HG03097 (cell line): ENCODE measurements around the gene SURF1.

Experiments
- ATAC-seq: cut with Tn5 transposase; IDR thresholded peaks from one replicate; pipeline ENCODE4 v1.9.1; 2021; ENCODE audit not compliant: unreplicated experiment, low FRiP score

Gene SURF1

DNA sequence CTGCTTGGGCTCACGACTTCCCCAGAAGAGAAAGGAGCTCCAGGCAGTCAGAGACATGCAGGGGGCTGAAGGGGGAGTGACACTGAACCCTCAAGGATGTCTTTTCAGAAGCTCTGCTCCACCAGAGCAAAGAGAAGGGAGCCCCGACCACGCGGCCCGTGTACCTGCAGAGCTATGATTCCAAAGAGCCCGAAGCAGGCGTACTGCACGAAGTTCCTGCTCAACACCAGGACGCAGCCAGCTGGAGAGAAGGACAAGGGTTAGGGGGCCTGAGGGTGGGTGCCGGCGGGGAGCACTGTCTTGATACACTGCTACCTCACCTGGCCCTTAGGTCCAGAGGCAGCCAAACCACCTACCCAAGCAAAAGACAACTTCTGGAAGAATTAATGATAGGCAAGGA is 10.1 kb upstream of the SURF1 start:
- no peak for ATAC-seq

DNA sequence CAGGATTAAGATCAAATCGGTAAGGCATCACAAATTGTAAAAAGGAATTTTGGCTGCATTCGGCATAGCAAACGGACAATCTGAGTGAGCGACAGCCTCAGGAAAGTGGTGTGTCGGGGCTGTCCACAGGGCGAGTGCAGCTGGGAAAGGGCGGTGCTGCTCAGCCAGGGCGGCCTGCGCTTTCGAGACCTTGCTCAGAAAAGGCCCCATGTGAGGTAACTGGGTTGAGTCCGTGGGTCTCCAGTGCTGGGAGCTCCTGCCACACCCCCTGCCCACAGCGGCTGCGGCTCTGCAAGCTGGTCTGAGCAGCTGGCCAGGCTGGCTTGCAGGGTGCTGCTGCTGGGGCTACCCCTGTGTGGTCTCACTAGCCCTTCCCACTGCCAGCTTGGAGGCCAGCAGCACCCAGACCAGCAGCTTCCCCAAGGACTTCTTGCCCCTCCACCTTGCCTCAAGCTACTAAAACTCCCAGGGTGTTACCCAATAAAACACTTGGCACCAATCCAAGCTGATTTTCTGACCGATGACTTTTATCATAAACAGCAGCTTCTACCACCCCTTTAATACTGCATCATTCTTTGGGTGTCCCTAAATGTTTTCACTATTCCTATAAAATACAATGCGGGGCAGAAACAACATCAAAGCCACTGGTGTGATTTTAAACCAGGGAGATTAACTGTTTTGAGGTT is 6.2 kb upstream of the SURF1 start:
- ATAC-seq, result no peak

DNA sequence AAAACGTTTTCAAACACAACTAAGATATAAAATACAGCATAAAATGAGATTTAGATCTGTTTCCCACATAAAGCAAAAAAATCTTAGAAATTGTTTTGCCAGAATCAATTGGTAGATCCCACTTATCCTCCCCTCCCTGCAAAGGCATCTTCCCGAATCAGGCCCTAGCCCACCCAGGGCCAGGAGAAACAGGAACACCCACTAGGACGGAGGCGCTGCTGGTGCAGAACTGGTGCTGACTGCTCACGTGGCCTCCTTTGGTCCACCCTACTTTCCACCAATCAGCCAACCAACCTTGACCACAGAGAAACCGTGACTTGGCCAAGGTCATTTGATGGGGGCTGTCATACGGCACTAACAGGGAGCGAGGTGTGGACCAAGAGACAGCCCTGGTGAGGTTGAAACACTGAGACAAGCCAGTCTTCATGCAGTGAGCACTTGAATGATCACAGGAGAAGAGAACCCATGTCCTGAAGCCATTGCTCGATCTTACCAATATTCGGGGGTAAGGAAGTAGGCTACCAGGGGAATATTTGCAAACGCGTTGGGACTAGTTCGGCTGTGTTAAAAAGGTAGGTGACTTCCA is 5.3 kb upstream of the SURF1 start:
- ATAC-seq, result no peak

DNA sequence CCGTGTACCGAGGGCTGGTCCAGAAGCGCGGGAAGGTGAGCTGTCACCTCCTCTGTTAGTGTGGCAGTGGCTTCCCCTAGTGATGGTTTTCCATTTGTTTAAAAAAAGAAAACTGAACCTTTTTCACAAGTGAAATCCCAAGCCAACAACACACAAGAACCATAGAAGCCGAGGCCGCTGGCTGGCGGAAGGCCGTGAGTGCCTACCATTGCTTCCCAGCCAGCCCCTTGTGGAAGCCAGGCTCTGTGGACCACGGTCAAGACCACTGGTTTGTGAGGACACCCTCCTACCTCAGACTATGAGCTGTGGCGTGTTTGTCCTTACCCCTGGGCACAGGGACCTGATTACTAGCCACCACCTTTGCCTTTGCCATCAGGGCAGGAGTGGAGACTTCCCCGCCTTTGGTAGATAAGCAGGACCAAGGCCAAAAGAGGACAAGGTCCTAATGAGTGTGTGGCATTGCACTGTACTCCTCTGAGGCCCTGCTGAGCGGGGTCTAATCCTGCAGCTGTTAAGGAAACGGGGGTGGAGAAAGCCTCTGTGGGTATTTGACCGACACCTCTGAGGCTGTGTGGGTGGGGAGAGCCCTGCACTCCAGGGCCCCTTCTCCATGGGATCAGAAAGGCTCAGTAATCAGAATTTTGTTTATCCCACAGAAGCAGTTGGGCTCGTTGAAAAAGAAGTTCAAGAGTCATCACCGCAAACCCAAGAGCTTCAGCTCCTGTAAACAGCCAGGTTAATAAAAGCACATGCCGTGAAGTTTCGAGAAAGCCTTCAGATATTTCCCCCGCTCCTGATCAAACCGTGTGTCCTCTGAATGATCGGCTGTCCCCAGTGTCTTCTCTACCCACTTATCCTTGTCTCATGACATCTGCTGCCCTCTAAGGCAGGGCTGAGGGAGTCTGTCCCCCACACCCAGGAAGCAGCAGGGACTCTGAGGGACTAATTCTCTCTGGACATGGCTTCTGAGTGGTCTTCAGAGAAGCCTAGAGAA is 4.4 kb upstream of the SURF1 start:
- ATAC-seq, result no peak

DNA sequence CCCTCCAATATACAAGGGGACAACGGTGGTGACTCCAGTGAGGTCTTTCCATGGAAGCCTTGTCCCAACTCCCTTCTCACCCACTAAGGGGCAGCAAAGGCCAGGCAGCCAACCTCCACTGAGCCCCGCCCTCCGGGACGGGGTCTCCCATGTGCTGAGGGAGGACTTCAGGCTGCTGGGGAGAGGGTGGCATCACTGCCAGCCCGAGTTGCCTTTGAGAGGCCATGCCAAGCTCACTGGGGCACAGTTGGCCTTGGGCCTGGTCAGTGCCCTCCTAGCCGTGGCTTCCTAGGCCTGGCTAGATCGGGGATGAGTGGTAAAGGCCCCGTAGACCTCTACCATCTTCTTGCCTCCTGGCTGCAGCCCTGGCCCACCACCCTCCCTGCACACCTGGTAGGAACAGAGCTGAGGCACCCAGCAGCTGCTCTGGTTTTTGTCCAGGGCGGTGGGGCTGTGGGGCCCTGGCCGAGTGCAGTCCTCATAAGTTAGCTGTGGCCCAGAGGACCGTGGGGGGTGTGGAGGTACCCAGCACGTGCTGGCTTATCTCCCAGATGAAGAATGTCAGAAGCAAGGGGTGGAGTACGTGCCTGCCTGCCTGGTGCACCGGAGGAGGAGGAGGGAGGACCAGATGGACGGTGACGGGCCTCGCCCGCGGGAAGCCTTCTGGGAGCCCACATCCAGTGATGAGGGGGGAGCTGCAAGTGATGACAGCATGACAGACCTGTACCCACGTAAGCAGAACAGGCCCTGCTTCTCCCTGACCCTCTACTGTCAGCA is 3.3 kb upstream of the SURF1 start:
- no peak for ATAC-seq

DNA sequence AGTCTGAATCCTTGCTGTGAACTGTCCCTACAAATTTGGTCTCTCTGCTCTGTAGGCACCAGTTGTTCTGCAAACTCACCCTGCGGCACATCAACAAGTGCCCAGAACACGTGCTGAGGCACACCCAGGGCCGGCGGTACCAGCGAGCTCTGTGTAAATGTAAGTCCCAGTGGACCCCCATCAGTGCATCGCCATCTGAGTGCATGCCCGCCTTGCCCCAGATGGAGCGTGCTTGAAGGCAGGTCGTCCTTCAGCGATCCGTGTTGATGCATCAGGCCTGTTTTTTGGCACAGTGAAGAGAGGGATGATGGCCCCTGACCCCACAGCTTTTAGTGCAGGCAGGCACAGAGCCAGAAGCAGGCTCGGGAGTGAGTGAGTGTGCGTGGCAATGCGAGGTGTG is 1.4 kb upstream of the SURF1 start:
- no peak for ATAC-seq

DNA sequence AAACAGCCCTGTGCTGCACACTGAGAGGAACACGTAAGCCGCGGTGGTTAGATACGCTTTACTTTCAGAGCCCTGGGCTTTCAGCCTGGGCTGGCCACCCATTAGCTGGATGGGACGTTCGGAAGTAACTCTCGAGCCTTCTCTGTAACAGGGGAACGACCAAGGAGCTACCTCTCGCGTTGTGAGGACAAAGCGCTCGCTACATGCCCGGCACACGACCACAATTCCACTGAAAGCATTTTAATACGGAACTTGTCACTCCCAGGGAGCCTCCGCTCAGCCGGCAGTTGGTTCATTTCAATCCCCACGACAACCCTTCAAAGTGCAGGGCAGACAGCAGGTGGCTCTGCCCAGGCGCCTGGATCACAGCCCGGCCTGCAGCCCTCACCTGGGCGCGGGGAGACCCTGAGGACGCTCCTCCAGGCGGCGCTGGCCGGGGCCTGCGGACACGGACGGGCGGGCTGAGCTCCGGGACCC is 368 bp downstream of the SURF1 start:
- no peak for ATAC-seq

DNA sequence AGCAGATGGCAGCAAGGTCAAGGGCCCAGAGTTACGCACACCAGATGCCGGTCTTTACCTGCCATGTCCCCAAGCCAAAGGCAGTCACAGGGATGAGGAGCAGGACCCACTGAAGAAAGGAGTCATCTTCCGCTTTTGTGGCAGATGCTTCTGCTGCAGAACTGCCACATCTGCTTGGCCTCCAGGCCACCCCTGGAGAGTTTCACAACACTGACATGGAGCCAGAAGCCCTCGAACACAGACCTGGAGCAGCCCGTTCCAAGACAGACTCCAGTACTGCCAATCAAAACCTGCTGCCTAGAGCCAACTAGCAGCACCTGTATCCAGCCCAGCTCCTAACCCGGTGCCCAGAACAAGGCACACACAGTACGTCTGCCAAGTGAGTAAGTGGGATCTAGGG is 1.5 kb downstream of the SURF1 start:
- no peak for ATAC-seq

DNA sequence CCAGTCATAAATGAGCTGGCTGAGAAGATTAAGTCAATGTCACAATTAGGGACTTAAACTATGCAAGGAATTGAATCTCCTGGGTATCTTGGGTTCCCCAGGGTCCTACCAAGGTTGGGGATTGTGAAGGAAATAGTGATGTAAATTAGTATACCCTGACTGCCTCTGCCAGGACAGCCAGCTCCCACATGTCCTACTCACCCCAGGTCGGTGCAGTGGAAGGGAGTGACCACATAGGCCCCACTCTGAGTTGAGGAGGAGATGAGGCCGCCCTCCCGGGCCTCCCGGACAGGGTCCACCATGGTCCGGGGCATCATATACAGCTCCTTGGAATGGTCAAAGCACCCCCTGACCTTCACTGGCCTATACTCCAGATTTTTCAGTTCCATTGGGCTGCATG is 2.7 kb downstream of the SURF1 start:
- ATAC-seq, result no peak

DNA sequence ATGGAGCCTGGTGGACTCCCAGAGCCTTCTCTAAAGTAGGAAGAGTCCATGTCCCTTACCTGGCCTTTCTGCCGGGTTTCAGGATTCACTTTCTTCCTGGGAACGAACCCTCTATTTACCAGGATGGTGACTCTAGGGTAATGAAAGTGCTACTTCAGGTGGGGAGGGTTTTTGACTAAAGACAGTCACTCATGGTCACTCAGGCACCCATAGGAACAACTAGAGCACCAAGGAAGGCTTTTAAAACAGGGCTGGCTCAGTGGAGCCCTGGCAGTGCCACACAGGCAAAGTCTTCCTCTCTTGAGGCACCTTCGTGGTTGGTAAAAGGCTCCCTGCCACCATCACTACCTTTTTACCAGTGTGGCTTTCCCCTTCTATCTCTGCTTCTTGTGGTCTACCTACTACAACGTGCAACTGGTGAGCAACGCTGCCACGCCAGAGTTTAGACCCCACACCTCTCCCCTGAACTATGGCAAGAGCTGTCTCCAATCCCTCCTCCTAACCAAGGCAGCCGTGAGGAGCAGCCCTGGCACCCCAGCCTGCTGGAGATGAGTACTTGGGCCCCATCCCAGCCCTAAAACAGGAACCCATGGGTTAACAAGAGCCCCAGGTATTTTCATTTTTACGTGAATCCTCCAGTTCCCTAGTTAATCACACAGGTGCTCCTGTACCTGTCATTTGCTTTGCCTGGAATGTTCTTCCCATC is 3.5 kb downstream of the SURF1 start:
- ATAC-seq, result no peak

DNA sequence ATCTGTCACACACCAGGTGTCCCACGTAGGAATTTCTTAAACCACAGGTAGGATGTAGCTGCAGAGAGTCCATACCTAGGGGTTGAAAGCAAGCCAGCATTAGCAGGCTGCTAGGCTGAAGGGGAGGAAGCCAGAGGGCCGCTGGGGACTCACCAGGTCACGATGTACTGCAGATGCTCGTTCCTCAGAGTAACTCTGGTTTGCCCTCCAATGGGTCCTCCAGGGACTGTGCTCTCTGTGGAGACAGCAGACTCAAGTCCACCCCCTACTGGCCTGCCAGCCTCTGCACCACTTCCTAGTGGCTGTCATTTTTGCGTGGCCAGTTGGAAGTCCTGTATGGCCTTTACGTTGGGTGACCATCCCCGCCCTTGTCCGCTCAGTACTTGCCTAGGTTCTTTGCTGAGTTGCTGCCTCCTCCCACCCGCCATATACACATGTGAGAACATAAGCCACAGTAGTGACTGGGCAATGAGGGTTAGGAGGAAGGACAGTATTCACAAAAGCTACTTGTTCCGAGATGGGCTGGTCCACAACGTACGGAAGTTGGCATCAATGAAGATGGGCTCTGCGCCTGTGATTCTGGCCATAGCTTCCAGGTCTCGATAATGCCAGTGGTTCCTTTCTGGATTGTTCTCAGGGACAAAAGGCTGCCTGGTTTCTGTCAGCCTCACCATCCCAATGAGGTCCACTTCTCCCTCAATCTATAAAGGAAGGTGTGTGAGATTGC is 4.2 kb downstream of the SURF1 start:
- ATAC-seq, result no peak

DNA sequence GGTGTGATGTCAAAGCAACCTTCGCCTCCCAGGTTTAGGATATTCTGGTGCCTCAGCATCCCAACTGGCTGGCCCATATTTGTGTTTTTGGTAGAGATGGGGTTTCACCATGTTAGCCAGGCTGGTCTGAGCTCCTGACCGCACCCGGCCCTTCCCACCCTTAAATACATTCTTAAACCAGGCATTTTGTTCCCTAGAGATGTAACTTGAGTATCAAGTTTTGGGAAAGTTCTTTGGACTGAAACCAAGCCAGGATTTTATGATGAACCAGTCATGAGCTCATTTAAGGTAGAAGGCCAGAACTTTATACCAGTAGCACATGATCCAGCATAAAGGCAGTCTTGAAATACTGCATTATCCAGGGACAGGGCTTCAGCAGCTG is 4.8 kb downstream of the SURF1 start:
- ATAC-seq, result no peak

DNA sequence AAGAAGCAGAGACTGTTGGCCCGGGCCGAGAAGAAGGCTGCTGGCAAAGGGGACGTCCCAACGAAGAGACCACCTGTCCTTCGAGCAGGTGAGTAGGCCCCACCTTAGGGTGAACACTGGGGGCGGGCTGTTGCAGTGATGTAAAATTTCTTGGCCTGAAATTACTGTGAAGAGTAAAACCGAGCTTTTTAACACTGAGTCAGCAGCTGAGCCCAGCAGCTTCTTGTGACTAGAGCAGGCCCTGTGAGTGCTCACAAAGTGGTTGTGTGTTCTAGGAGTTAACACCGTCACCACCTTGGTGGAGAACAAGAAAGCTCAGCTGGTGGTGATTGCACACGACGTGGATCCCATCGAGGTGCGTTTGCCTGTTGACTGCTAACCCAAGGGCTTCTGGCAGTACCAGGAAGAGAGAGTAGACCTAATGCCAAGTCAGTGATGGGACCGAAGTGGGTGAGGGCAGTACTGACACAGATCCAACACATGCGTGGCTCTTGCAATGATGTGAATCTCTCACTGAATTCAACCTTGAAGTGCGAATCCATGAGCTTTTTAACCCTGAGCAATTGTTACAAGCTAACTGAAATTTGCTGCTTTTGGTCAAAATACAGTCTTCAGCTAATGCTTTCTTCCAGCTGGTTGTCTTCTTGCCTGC is 6.2 kb downstream of the SURF1 start:
- no peak for ATAC-seq

DNA sequence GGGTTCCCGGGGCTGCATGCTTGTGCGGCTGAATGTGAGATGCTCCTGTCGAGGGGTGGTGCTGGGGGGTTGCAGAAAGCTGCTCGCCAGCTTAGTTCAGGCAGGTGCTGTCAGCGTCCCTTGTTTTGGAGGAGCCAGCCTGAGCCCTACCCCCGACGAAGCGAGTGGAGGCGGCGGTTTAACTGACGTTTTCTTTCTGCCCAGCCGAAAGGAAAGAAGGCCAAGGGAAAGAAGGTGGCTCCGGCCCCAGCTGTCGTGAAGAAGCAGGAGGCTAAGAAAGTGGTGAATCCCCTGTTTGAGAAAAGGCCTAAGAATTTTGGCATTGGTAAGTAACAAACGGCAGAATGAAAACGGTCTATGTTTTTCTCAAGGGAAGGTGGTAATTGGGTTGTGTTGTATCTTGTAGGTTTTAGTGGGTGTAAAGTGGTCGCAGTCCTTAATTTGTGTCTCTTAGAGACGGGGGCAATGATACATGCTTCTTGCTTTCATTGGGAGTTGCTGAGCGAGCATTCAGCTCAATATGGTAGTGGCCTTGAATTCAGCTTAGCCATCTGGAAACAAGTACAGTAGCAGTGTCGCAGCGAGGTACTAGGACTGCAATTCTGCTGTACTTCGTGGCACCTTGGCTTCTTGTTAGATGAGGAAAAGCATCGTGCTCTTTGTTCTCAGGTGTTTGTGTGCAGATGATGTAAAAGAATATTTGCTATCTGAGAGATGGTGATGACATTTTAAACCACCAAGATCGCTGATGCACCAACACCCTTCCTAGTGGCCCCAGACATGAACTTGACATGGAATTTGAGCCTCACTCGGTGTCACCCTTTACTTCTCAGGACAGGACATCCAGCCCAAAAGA is 7.3 kb downstream of the SURF1 start:
- ATAC-seq, result no peak

DNA sequence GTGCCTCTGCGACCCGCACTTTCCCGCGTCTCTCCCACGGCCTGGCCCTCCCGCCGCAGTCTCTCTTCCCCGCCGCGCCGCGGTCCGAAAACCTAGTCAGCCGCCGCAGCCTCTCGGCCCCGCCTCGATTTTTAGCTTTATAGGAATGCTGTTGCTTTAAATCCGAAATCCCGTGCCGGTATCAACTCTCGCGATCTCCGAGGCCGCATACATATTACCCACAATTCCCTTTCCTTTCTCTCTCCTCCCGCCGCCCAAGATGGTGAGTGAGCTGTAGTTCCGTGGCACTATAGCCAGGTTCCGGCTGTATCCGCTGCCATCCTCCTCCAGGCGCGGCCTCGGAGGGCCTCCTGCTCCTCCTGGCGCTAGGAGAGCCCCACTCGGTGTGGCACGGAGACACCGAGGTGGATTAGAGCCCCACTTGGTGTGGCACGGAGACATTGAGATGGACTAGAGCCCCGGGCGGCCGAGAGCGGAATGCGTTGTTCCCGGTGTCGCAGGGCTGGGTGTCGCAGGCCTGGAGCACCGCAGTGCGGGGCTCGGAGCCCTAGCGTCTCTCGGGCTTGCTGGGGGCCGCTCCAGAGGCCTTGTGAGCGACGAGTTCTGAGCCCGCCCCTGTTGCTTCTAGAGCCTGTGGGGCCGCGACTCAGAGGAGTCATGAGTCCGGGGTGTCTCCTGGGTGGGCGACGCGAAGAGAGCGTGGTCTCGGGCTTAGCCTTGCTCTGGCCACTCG is 8.1 kb downstream of the SURF1 start, which contains the start of the genes MED22 and RPL7A:
MED22 (minus strand) TSS at position 147 of the 733 bp plus-strand sequence. CDS start 1,469 bp downstream, outside the sequence.
RPL7A (plus strand) TSS at position 234 of the 733 bp plus-strand sequence; CDS start at position 260, 26 bp downstream.
- ATAC-seq, result peak; percentile 70

DNA sequence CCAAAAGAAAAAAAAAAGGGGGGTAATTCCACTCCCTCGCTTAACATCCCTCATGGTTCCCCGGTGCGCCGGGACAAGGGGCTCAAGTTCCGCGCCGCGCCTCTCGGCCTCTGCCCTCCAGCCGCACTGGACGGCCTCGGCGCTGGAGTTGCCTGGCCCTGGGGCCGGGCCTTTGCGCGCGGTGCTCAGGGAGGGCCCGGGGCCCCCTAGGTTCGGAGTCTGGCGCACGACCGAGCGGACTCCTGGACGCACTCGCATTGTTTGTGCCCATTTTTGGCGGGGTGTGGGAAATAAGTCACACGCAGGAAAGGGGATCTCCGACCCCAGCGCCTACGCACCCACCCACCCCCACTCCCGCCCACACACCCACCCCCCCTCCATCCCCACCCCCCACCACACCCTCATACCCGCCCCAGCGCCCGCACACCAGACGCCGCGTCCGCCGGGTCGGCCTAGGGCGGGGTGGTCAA is 8.7 kb downstream of the SURF1 start:
- ATAC-seq, result peak; percentile 23
